Progenitor cell of endocrine pancreas (in vitro differentiated cells): Measurements from ENCODE around the gene BCL2L11. TPM values are rescaled to one million over a fixed set of nuclear protein-coding genes. Genes with fewer than 3 reads are reported as not detected.

ENCODE experiments used
- DNase-seq: peaks from one replicate; pipeline ENCODE4 v3.0.0; 2021; ENCODE audit warnings: low spot score; ENCODE audit not compliant: unreplicated experiment
- H3K27ac Mint-ChIP-seq: 2 replicates; pipeline ENCODE4 v1.8.0; 2021; ENCODE audit warnings: mild to moderate bottlenecking, moderate library complexity, mixed read lengths
- H3K27me3 Mint-ChIP-seq: 2 replicates; pipeline ENCODE4 v1.8.0; 2021; ENCODE audit warnings: mixed read lengths
- H3K36me3 Mint-ChIP-seq: 2 replicates; pipeline ENCODE4 v1.8.0; 2022; ENCODE audit warnings: mixed read lengths; ENCODE audit not compliant: insufficient read depth
- H3K4me1 Mint-ChIP-seq: 2 replicates; pipeline ENCODE4 v1.8.0; 2021; ENCODE audit warnings: low read depth, mixed read lengths
- H3K4me3 Mint-ChIP-seq: 2 replicates; pipeline ENCODE4 v1.8.0; 2021; ENCODE audit warnings: low read depth, mild to moderate bottlenecking, moderate library complexity, mixed read lengths
- H3K9me3 Mint-ChIP-seq: 2 replicates; pipeline ENCODE4 v1.8.0; 2021; ENCODE audit warnings: low read depth, mixed read lengths
- CTCF ChIP-seq: fragments of 200-600 bp; sonication (generic); IDR thresholded peaks from one replicate; pipeline ENCODE4 v1.5.0; 2021; ENCODE audit warnings: antibody characterized with exemption, mild to moderate bottlenecking; ENCODE audit not compliant: unreplicated experiment
- total RNA-seq: library from RNA; stranded (reverse); gene quantifications from 2 replicates; pipeline ENCODE4 v1.2.1, GENCODE V29; 2021

BCL2L11 gene
- total RNA-seq, 1 donor from 2014 or later, result 27.7 TPM

GRCh38 chr2:111135910-111136297, 15.2 kb downstream of the BCL2L11 start:
- no peak for TF ChIP-seq CTCF
- DNase-seq, result no peak
- Mint-ChIP-seq H3K27me3 (no peaks in the 10 kb centered on the region), H3K9me3 (peaks cover 8% of the 10 kb centered on the region), H3K4me3 (no peak overlapping the region), H3K36me3 (peaks cover 57% of the 10 kb centered on the region), H3K27ac (peak overlapping the region; percentile 11), H3K4me1 (peaks cover 5% of the 10 kb centered on the region)

- no peak for DNase-seq
- no peak overlapping the region for H3K4me3 Mint-ChIP-seq
- no peak for TF ChIP-seq CTCF
- no peaks in the 10 kb centered on the region for H3K27me3 Mint-ChIP-seq
- peak overlapping the region; percentile 15 for H3K27ac Mint-ChIP-seq
- peaks cover 8% of the 10 kb centered on the region for H3K9me3 Mint-ChIP-seq
- peaks cover 48% of the 10 kb centered on the region for H3K36me3 Mint-ChIP-seq
- peaks cover 4% of the 10 kb centered on the region for H3K4me1 Mint-ChIP-seq
These were observed 18.1 kb downstream of the BCL2L11 start for GRCh38 chr2:111138839-111139238.

- H3K4me3 Mint-ChIP-seq, result no peak overlapping the region
- H3K27ac Mint-ChIP-seq, result peak overlapping the region; percentile 6
- no peak for TF ChIP-seq CTCF
- H3K4me1 Mint-ChIP-seq, result peaks cover 5% of the 10 kb centered on the region
- no peaks in the 10 kb centered on the region for H3K27me3 Mint-ChIP-seq
- DNase-seq, result no peak
- H3K36me3 Mint-ChIP-seq, result peaks cover 43% of the 10 kb centered on the region
- peaks cover 4% of the 10 kb centered on the region for H3K9me3 Mint-ChIP-seq
These were observed 19.1 kb downstream of the BCL2L11 start for GRCh38 chr2:111139637-111140317.

GRCh38 chr2:111140815-111141214, 20.1 kb downstream of the BCL2L11 start:
- Mint-ChIP-seq H3K4me1 (peaks cover 6% of the 10 kb centered on the region), H3K27me3 (no peaks in the 10 kb centered on the region), H3K9me3 (peaks cover 4% of the 10 kb centered on the region), H3K4me3 (no peak overlapping the region), H3K36me3 (peaks cover 37% of the 10 kb centered on the region), H3K27ac (no peak overlapping the region)
- no peak for TF ChIP-seq CTCF
- DNase-seq, result no peak

- Mint-ChIP-seq H3K36me3 (peaks cover 32% of the 10 kb centered on the region), H3K4me1 (peaks cover 6% of the 10 kb centered on the region), H3K27me3 (no peaks in the 10 kb centered on the region), H3K27ac (no peak overlapping the region), H3K9me3 (peaks cover 4% of the 10 kb centered on the region), H3K4me3 (no peak overlapping the region)
- TF ChIP-seq CTCF, result no peak
- no peak for DNase-seq
These were observed 21.4 kb downstream of the BCL2L11 start for GRCh38 chr2:111142101-111142500.
